GM13976 (cell line): ENCODE results near the gene USP53.
"Not testable (repeated sequence)": the region's sequence is repeated elsewhere in the genome, so short reads cannot be mapped to it uniquely, and the experiment has no call there.

ENCODE experiments used
- DNase-seq: peaks from one replicate; pipeline ENCODE4 v3.0.0; 2012; ENCODE audit warnings: low spot score
- CTCF ChIP-seq: IDR thresholded peaks from 2 replicates; pipeline ENCODE4 v1.5.1; 2012; ENCODE audit warnings: borderline replicate concordance, mild to moderate bottlenecking; ENCODE audit not compliant: insufficient read depth; ENCODE audit errors: extremely low read depth, missing control alignments, control extremely low read depth
- in situ Hi-C: fragments of 300-500 bp; cut with MboI; formaldehyde crosslinking; loops from one replicate; pipeline ENCODE4 v1.12.0; 2022; ENCODE audit warnings: low sequenced_read_pairs, mixed read lengths, inconsistent platforms; ENCODE audit not compliant: unreplicated experiment

The USP53 gene

GRCh38 chr4:119212234-119212963 lies at the start of gene USP53:
Gene USP53 (plus strand): TSS chr4:119212713. CDS start chr4:119239760, 27,047 bp downstream.
- DNase-seq: peak; percentile 96
- TF ChIP-seq CTCF: no peak
- in situ Hi-C loops: loop anchor here (10.0 kb wide), 1 partner anchor 82 kb away; no protein-coding TSS in a partner anchor

DNA sequence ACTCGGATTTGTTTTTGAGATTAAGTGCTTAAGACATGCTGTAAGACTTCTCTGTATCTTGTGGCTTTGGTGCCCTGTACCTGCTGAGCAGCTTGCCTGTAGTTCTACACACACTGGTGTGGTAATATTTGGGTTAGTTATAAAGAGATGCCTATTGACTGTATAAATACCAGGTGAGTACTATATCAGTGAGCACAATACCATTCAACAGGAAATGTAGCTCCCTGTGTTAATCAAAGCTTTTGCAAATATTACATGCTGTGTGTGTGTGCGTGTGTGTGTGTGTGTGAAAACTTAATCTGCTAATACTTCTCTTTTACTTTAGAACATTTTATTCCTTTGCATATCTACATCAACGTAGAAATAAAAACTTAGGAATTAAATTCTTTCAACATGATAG lies 46.7 kb upstream of the USP53 start:
- no peak for DNase-seq
- TF ChIP-seq CTCF: no peak
- in situ Hi-C loops: no loop called here

DNA sequence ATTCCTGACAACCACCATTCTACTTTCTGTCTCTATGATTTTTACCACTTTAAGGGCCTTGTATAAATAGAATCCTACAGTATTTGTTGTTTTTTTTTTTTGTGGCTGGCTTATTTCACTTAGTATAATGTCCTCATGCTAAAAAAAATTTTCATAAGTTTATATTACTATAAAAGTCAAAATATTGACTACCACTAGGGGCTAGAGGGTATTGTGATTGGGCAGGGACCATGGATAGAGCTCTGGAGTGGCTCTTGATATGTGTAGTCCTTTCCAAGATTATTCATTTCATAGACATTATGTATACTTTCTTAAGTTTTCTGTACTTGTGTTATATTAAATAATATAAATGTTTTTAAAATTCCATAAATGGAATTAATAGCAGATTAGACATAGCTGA lies 42.3 kb upstream of the USP53 start:
- in situ Hi-C loops: no loop called here
- no peak for DNase-seq
- TF ChIP-seq CTCF: no peak

DNA sequence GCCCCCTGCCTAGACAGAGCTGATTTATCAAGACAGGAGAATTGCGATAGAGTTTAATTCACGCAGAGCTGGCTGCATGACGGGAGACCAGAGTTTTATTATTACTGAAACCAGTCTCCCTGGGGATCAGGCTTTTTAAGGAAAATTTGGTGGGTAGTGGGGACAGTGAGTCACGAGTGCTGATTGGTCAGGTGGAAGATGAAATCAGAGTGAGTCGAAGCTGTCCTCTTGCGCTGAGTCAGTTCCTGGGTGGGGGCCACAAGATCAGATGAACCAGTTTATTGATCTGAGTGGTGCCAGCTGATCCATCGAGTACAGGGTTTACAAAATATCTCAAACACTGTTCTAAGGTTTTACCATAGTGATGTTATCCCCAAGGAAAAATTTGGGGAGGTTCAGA lies 40.3 kb upstream of the USP53 start:
- TF ChIP-seq CTCF: no peak
- in situ Hi-C loops: no loop called here

GRCh38 chr4:119173729-119174361 lies 38.7 kb upstream of the USP53 start:
- in situ Hi-C loops, DNase-seq: not testable (repeated sequence)

More for the DNA sequence above, 40.3 kb upstream of the USP53 start:
- no peak for DNase-seq

GRCh38 chr4:119179011-119179410 lies 33.5 kb upstream of the USP53 start:
- no peak for DNase-seq
- in situ Hi-C loops: no loop called here
- no peak for TF ChIP-seq CTCF

DNA sequence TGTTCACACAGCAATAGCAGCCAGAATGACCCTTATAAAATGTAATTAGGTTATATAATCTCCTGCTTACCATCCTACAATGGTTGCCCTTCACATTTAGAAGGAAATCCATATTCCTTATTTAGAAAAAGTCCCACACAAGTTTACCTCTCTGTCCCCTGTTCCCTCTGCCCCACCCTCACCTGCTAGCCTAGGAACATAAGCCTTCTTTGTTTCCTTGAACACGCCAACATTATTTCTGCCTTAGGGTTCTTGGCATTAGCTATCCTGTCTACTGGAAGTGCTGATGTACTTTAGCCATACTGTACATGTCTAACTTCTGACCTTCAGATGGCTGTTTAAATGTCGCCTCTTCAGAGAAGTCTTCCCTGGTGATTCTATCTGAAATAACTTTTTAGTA lies 28.4 kb upstream of the USP53 start:
- in situ Hi-C loops: no loop called here
- no peak for TF ChIP-seq CTCF
- no peak for DNase-seq
